Cardiac septum (tissue), 1 donor: ENCODE data around the gene DYNC2LI1. TPM values are rescaled to one million over a fixed set of nuclear protein-coding genes. Genes with fewer than 3 reads are reported as not detected.
A peak's percentile ranks its signal among the peaks of the same experiment; 100 is the strongest.
"Not testable (repeated sequence)": the region's sequence is repeated elsewhere in the genome, so short reads cannot be mapped to it uniquely, and the experiment has no call there.

Experiments used
- DNase-seq: peaks from one replicate; pipeline ENCODE4 v3.0.0-alpha.2; 2020; ENCODE audit warnings: low spot score
- intact Hi-C: fragments of 100-400 bp; cut with DNase I; formaldehyde crosslinking; loops from one replicate; pipeline ENCODE4 v1.14.0; 2022
- long read RNA-seq: library from polyadenylated mRNA; unstranded; transcript quantifications from one replicate; pipeline ENCODE4 v2.0.0, GENCODE V29; 2021
- total RNA-seq: library from RNA; stranded (reverse); fragmentation: NEBNext Ultra II Directional; extraction: Animal tissue kit (Norgen Biotek cat#: 25700); gene quantifications from one replicate; pipeline ENCODE4 v1.2.1, GENCODE V29; 2021
- donor health status: DM: no; HTN: no; CAD: no.

The DYNC2LI1 gene
- total RNA-seq: 7.9 TPM
- long read RNA-seq, partial matches to known transcripts: 4 of 11 reads
- long read RNA-seq, other reads (novel, unspliced or antisense): 1 of 11 reads

DNA sequence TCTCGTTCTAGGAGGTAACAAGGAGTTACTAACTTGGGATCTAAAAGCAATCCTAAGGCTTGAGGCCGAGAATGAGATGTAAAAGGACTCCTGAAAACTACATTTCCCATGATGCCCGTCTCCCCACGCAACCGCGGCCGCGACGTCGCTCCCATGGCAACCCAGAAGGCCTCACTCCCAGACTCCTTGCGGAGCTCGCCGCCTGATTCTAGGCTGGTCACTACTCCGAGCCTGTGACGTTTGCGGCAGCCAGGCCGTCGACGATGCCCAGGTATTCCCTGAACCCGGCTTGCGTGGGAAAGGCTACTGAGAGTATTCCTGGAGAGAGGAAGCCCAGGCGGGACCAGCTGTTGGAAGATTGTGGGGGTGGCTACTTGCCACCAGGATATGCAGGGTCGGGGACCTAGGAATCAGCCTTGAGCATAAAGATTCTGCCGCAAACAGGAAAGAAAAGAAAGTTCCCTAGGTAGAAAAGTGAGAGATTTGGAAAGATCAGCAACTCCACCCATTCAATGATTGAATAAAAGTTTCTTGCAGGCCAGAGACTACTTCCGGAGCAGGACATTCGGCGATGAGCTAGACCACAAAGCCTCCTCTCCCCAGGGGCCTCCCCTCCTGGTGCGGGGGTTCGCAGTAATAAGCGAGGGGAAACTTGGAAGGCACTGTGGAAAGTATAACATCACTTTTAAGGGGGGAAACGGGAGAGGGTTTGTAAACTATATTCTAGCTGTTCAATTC, at the start of gene DYNC2LI1:
Gene DYNC2LI1, plus strand, starts transcription at position 164 of the 738 bp plus-strand sequence. Its CDS starts 100 bp downstream, at position 264.
- intact Hi-C loops: loop anchor here (5.0 kb wide), 1 partner anchor 162 kb away; no protein-coding TSS in a partner anchor
- peak; percentile 95 for DNase-seq

DNA sequence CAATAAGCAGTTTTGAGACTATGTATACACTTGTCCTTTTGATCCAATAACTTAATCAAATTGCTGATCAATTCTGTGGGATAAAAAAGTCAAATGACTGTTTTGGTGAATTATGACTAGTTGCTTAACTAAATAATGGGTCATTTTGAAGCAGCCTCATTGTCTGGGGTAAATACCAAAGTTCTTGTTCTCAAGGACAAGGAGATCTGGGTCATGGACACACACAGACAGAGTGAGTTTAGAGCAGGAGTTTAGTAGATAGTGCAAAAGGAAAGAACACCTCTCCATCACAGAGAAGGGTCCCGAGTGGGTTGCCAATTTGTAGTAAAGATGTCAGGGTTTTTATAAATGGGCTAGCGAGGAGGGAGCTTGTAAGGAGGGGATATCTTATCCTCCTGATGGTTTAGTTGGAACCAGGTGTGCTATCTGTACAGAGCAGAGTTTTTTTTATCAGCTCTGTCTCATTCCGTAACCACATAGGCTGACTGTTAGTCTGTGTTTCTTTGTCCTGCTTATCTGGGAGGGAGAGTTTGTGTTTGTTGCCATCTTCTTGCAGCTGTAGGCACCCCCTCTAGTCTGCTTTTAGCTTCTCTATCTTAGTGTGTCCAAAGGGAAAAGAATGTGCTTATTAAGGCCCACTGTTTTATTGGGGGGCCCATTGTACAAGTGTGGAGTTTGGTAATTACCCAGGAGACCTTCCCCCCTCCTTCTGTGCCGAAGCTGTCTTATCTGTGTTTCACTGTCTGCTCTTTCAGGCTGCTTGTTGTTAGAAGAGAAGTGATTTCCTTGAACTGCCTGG, 48.9 kb upstream of the DYNC2LI1 start:
- DNase-seq: no peak
- intact Hi-C loops: no loop called here

DNA sequence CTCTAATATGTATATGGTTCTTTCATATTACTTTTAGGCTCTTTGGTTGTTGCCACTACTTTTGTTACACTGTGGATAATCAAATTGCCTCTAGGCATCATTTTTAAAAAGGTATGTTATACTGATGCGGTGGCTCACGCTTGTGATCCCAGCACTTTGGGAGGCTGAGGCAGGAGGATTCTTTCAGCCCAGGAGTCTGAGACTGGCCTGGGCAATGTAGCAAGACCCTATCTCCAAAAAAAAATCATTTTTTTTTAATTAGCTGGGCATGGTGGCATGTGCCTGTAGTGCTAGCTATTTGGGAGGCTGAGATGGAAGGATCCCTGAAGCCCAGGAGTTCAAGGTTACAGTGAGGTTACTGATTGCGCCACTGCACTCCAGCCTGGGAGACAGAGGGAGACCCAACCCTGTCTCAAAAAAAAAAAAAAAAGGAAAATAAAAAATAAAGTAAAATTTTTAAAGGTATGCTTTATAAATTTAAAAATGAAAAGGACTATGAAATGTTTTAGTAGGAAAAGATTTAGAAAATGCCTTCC, 48.1 kb upstream of the DYNC2LI1 start:
- intact Hi-C loops: no loop called here
- no peak for DNase-seq

DNA sequence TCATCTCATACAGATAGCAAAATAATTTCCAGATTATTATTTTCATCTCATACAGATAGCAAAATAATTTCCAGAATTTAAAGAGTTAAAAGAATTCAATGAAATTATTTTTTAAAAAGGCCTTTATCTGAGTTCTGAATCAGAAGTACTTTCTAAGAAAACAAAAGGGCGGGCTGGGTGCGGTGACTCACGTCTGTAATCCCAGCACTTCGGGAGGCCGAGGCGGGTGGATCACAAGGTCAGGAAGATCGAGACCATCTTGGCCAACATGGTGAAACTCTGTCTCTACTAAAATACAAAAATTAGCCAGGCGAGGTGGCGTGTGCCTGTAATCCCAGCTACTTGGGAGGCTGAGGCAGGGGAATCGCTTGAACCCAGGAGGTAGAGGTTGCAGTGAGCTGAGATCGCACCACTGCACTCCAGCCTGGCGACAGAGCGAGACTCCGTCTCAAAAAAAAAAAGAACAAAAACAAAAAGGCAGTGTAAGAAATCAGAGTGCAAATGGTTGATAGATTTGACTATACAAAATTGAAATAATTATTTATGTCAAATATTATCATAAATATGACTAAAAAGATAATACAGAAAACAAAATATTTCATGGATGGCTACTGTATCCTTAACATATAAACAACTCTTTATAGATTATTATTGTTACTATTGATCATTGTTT, 46.7 kb upstream of the DYNC2LI1 start:
- intact Hi-C loops, DNase-seq: not testable (repeated sequence)

DNA sequence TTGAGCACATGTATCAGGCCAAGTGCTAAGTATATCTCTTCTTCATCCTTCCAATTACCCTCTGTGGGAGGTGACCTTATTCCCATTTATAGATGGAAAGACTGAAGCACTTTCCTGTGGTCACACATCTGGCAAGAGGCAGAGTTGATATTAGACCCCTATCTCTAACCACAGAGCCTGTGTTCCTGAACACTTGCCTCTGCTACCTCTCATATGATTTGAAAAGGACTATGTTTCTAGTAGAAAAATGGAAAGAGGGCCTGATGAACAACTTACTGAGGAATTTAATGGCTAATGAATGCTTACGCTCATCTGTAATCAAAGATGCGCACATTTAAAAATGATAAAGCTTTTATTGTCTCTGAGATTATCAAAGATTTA, 46.2 kb upstream of the DYNC2LI1 start:
- intact Hi-C loops: no loop called here
- DNase-seq: no peak

DNA sequence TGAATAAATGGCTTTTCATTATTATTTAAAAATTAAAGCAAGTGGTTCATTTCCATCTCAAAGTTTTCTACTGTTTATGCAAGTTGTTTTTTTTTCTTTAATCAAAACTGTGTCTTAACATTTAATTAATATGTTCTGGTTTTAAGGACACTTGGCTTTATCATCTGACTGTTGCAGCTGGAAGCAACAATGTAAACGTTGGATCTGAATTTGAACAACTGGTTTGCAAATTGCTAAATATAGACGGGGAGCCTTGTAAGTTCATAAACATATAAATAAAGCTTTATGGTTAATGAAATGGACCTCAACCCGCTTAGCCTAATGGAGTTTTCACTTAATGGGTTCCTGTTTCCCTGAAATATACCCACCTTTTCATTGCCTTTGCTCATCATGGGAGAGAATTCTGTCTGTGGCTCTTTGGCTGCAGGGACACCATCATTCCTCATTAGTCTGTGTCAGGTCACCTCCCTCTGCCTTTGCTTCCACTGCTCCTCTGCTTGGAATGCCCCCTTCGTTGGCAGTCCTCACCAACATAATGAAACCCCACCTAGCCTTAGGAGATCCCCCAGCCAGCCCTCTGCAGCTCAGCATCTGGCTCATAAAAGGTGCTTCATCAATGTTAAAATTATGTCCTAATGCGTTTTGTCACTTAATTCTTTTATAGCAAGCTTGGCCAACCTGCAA, 44.2 kb upstream of the DYNC2LI1 start:
- no peak for DNase-seq
- intact Hi-C loops: no loop called here

DNA sequence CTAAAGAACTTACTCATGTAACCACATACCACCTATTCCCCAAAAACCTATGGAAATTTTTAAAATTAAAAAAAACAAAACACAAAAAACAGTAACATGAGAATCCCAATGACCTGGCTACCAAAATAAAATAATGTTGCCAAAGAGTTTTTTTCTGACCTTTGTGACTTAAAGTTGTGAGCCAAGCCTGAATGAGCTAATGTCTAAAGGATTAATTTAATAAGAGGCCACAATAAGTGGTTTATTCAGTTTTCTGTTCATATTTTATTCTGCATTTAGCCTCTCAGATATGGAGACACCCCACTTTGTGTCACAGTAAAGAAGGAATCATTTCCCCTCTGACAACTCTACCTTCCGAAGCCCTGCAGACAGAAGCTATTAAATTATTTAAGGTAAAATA, 42.6 kb upstream of the DYNC2LI1 start:
- DNase-seq: no peak
- intact Hi-C loops: no loop called here

DNA sequence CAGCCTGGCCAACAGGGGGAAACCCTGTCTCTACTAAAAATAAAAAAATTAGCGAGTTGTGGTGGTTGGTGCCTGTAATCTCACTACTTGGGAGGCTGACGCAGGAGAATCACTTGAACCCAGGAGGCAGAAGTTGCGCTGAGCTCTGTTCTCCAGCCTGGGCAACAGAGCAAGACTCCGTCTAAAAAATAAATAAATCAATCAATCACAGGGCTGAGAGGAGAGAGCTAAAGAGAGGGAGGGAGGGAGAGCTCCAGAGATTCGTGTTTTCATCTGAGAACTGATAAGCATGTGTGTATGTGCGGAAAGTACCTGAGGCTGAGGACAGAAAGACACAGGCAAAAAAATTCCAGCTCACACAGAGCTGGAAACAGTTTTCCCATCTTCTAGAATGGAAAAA, 37.2 kb upstream of the DYNC2LI1 start:
- DNase-seq: no peak
- intact Hi-C loops: no loop called here

DNA sequence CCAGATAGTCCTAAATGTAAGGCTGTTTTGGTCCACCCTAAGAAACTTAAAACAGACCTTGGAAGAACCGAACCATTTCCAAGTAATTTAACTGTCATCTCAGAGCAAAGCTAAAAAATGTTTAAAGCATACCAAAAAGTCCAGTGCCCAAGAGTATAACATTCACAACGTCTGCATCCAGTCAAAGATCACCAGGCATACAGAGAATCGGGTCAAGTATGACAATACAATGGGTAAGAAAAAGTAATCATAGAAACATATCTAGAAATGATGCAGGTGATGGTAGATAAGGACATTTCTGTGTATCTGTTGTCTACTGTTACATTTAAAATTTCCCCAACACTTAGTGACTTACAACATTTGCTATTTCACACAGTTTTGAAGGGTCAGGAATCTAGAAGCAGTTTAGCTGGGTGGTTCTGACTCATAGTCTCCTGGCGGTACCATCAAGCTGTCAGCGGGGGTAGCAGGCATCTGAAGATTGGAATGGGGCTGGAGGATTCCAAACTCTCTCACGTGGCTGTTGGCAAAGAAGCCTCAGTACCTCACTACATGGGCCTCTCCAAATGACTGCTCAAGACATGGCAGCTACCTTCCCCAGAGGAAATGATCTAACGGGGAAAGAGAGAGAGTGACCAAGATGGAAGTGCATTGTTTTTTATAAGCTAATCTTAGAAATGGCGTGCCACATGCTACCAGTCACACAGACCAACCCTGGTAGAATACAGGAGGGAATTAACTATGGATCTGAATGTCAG, 36.6 kb upstream of the DYNC2LI1 start:
- intact Hi-C loops: no loop called here
- DNase-seq: no peak

DNA sequence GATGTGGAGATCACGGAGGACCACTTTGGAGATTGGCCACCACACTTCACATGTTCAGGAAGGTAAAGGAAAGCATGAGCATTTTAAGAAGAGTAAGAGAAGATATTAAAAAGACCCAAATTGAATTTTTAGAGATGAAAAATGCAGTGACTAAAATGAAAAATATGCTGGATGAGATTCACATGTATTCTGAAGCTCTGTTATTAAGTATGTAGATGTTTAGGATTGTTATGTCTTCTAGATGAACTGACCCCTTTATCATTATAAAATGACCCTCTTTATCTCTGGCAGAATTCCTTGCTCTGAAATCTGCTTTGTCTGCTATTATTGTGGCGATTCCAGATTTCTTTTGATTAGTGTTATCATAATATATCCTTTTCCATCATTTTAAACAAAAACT, 36.0 kb upstream of the DYNC2LI1 start:
- intact Hi-C loops: no loop called here

DNA sequence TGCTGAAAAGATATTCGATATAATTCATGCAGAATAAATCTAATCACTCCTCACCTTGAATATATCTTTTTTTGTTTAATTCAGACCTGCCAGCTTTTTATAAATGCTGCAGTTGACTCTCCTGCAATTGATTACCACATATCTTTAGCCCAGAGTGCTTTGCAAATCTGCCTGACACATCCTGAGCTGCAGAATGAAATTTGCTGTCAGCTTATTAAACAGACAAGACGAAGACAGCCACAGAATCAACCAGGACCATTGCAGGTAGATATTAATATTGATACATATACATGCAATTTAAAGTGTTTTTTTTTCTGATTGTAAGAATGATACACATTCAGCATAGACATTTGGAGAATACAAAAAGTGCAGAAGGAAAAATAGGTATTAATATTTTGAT, 35.6 kb upstream of the DYNC2LI1 start:
- intact Hi-C loops: no loop called here
- no peak for DNase-seq

More for the DNA sequence above, 36.0 kb upstream of the DYNC2LI1 start:
- DNase-seq: no peak

DNA sequence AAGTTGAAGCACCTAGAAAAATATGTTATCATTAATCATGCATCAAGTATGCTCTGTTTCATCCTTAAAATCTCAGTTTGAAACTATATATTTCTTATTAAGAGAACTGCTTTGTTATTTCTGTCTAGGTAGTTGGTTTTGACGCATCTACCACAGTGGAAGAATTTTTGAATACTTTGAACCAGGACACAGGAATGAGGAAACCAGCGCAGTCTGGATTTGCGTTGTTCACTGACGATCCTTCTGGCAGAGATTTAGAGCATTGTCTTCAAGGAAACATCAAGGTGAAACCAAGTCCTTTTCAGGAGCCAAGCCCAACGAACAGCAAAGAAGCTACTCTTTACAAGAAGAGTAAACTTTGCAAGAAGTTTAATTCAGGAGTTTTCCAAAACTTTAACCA, 30.1 kb upstream of the DYNC2LI1 start:
- no peak for DNase-seq

DNA sequence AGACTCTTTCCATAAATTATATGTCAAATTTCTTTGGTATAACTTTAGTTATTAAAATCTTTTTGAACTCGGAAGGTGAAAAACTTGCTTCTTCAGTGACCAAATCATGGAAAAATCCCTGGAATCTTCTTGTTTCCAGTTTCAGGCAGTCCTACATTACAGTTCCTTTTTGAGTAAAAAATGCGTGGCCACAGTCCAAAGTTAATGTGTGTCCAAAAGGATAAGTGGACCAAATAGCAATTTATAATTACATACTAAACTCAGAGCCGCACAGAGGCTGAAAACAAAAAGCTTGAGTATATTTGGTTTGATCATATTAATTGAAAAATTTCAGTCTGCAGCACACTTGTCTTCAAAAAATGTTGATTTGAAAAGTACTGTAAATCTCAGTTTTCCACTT, 28.4 kb upstream of the DYNC2LI1 start:
- intact Hi-C loops: no loop called here
- DNase-seq: no peak

More for the DNA sequence above, 30.1 kb upstream of the DYNC2LI1 start:
- intact Hi-C loops: no loop called here

DNA sequence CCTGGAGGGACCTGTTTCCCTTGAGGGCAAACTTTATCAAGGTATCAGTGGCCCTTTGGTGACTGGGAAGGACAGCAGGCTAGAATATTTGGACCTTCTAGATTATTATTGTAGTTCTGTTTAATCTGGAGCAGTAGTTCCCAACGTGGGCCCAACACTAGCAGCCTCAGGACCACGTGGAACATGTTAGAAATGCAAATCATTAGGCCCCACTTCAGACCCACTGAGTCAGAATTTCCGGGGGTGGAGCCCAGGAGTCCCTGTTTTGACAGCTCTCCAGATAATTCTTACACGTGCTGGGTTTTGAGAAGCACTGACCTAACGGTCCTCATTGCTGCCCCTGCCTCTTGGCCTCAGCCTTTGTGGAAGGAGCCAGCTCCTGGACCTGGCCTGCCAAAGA, 25.5 kb upstream of the DYNC2LI1 start:
- DNase-seq: no peak
- intact Hi-C loops: no loop called here

DNA sequence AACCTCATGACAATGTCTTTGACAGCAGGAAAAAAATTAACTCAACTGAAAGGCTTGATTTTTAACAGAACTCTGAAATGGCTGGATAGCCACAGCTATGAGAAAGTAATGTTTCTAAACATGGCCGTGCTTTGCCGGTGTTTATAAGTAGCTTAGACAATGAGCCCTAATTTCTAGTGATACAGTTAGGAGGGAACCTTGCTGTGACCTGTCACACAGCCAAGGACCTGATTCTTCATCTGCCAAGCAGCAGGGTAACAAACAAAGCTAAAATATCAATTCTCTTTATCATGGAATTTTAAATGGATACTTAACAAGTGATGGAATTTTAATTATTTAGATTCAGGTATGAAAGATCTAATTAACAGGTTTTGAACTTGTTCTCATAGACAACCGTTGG, 24.3 kb upstream of the DYNC2LI1 start:
- intact Hi-C loops: no loop called here

DNA sequence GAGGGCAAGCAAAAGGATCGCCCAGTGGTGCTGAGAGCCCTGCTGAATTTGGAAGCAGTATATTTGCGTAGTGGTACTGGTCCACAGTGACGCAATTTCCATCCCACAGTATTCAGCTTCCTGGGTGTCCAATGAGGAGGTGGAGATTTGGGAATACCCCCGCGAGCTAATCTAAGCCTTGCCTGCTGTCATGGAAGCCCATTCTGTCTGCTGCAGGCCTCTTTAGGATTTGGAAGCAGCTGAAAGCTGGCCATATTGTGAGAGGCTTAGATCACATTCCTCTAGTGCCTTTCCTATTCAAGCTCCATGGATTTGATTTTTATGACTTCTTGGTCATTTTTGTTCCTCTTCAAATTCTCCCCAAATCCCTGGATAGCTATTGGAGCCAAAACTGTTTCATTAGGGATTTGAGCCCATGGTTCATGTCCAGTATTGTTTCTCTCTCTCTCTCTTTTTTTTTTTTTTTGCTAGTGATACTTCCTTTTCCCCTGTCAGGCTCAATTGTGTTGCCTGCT, 22.3 kb upstream of the DYNC2LI1 start:
- no peak for DNase-seq
- intact Hi-C loops: no loop called here

More for the DNA sequence above, 24.3 kb upstream of the DYNC2LI1 start:
- no peak for DNase-seq

DNA sequence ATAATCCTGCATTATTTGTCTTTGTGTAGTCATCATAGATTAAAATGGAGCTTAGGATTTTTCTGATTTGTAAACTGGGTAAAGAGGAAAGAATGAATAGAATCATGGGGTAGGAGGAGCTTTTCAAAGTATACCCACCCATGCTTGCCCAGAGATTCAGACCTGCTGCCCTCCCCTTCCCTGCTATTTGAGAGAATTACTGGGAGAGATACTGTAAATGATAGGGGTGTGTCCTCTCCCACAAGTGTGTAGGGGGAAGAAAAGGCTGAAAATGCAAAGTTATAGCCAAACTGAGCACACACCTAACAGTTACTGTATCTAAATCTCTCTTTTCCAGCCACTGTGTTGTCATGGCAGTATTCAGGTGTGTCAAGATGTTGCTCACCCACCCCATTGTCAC, 21.5 kb upstream of the DYNC2LI1 start:
- no peak for DNase-seq
- intact Hi-C loops: no loop called here

DNA sequence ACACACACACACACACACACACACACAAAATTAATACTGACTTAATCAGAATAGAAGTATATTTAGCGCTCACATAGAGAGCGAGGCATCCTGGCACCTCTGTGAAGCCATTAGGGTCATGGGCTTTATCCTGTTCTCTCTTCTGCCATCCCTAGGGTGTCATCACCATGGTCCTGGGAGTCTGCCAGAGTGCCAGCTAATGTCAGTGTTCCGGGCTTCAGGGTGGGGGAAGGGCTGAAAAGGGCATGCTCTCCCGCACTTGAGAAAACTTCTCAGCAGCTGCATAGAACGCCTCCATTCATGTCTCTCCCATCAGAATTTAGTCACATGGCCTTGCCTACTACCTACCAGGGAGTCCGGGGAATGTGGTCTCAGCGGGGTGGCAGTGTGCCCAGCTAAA, 19.7 kb upstream of the DYNC2LI1 start:
- no peak for DNase-seq
- intact Hi-C loops: no loop called here

DNA sequence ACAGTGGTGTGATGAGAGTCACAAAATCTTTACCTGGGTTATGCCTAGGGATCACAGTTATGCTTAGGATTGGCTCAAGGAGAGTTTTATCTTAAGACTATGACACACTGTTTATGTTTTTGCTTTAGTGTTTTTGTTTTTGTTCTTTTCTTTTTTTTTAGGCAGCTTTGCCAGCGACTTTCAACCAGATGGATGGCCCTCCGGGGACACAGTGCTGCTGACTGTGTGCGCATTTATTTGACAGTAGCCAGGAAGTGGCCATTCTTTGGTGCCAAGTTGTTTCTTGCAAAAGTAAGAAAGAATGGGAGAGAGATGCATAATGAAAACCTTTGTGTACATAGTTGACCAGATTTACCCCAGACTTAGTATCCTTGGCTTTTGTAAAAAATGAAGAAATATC, 15.1 kb upstream of the DYNC2LI1 start:
- intact Hi-C loops: no loop called here

More for the DNA sequence above, 15.1 kb upstream of the DYNC2LI1 start:
- no peak for DNase-seq
